Measurements from ENCODE around the gene GPR22. TPM values are rescaled to one million over a fixed set of nuclear protein-coding genes. Genes with fewer than 3 reads are reported as not detected.

GPR22 gene
- total and polyA plus RNA-seq, 12 donors: 0.06 to 6.0 (median 1.0) TPM; not detected in 3

GRCh38 chr7:107486041-107486440 lies 16.2 kb downstream of the GPR22 start:
- Histone ChIP-seq H3K4me1 (replicated peaks in 1 of 2) (no peaks in the 10 kb centered on the region), H3K27me3 (no peaks in the 10 kb centered on the region), H3K4me3 (no peak overlapping the region), H3K9me3 (replicated peaks in 1 of 3) (no peaks in the 10 kb centered on the region), H3K27ac (no peak overlapping the region), H3K36me3 (replicated peaks in 1 of 2) (no peaks in the 10 kb centered on the region)
- intact Hi-C loops (cut with DNase I): no loop called here
- 82 to 88% (median 84%) methylated on average over 3 of the region's 3 CpGs for WGBS, 4 donors
- DNase-seq: no peak
- TF ChIP-seq POLR2A (IDR thresholded peaks at IDR 0.05): no peak
- no peak for TF ChIP-seq CTCF (IDR thresholded peaks at IDR 0.05)

DNA sequence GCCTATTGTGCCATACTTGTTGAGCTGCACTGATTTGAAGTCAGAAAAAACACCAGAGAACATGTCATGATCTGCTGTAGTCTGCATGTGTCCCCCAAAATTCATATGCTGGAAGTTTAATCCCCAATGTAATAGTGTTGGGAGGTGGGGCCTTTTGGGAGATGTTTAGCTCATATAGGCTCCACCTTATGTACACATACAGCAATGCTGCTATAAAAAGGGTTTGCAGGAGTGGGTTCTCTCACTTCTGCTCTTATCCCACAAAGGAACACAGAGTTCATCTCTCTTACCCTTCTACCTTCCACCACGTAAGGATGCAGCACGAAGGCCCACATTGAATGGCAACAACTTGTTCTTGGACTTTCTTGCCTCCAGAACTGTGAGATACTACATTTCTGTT lies 23.0 kb downstream of the GPR22 start:
- TF ChIP-seq CTCF (IDR thresholded peaks at IDR 0.05) (no peak), POLR2A (IDR thresholded peaks at IDR 0.05) (no peak)
- intact Hi-C loops (cut with DNase I): no loop called here
- H3K4me3 ChIP-seq: no peak overlapping the region
- no peaks in the 10 kb centered on the region for H3K27me3 ChIP-seq
- no peaks in the 10 kb centered on the region for H3K4me1 ChIP-seq (replicated peaks in 1 of 2)
- DNase-seq: no peak
- H3K27ac ChIP-seq: no peak overlapping the region
- WGBS, 4 donors: 94 to 100% (median 98%) methylated on average over 2 of the region's 2 CpGs
- no peaks in the 10 kb centered on the region for H3K36me3 ChIP-seq (replicated peaks in 1 of 2)
- no peaks in the 10 kb centered on the region for H3K9me3 ChIP-seq (replicated peaks in 1 of 3)

- Histone ChIP-seq H3K27me3 (no peaks in the 10 kb centered on the region), H3K4me3 (no peak overlapping the region), H3K4me1 (replicated peaks in 1 of 2) (no peaks in the 10 kb centered on the region), H3K27ac (no peak overlapping the region), H3K9me3 (replicated peaks in 1 of 3) (no peaks in the 10 kb centered on the region), H3K36me3 (replicated peaks in 1 of 2) (no peaks in the 10 kb centered on the region)
- 91 to 95% (median 94%) methylated on average over 3 of the region's 3 CpGs for WGBS, 4 donors
- intact Hi-C loops (cut with DNase I): no loop called here
- no peak for DNase-seq
- TF ChIP-seq POLR2A (IDR thresholded peaks at IDR 0.05) (no peak), CTCF (IDR thresholded peaks at IDR 0.05) (no peak)
These were observed 24.5 kb downstream of the GPR22 start for GRCh38 chr7:107494315-107494751.

GRCh38 chr7:107494884-107495283 lies 25.0 kb downstream of the GPR22 start:
- no peak for TF ChIP-seq CTCF (IDR thresholded peaks at IDR 0.05)
- no peak for TF ChIP-seq POLR2A (IDR thresholded peaks at IDR 0.05)
- Histone ChIP-seq H3K36me3 (replicated peaks in 1 of 2) (no peaks in the 10 kb centered on the region), H3K4me1 (replicated peaks in 1 of 2) (no peaks in the 10 kb centered on the region), H3K4me3 (no peak overlapping the region), H3K27ac (no peak overlapping the region), H3K9me3 (replicated peaks in 1 of 3) (no peaks in the 10 kb centered on the region), H3K27me3 (no peaks in the 10 kb centered on the region)
- 89 to 95% (median 95%) methylated on average over 6 of the region's 6 CpGs for WGBS, 4 donors
- DNase-seq: no peak
- intact Hi-C loops (cut with DNase I): no loop called here

All from adrenal gland (tissue), 12 donors.